ENCODE measurements around the gene BICDL1.

GRCh38 chr12:120109570-120110267 lies 120.7 kb downstream of the BICDL1 start:
- TF ChIP-seq CTCF (conservative IDR thresholded peaks at IDR 0.05 in 1 of 2, IDR thresholded peaks at IDR 0.05 in 1 of 2; ENCODE audit: low read depth in 1 of 2, low read length in 2 of 2) = no peak
- TF ChIP-seq EZH2 (IDR thresholded peaks at IDR 0.05; ENCODE audit: low read length, missing control alignments) = no peak
